ENCODE measurements around the gene TRABD. TPM values are rescaled to one million over a fixed set of nuclear protein-coding genes. Genes with fewer than 3 reads are reported as not detected.
A peak's percentile ranks its signal among the peaks of the same experiment; 100 is the strongest.

The TRABD gene
- polyA plus RNA-seq, 3 donors from 2014 or later, result 33.2 to 63.5 (median 35.3) TPM

DNA sequence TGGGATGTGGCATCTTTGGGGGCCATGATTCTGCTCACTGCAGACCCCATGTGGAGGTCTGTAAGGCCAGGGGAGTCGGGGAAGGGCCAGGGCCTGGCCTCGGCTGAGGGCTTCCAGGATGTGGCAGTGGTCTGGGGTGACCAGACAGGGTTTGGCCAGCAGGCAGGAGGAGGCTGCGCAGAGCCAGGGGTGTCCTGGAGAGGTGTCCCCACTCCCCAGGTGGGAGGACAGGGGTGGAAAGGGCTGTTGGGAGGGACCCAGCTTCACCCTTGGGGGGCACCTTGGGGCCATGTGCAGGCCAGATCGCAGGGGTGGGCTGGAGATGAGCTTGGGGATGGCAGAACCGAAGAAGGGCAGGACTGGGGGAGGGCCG is 11.7 kb upstream of the TRABD start:
- Mint-ChIP-seq H3K4me1 (peaks cover 0 to 3% of the 10 kb centered on the region in 2 donors), H3K36me3 (no peaks in the 10 kb centered on the region), H3K27ac (no peak overlapping the region), H3K27me3 (ENCODE audit: low read depth in 3 of 3) (peaks cover 5 to 12% (median 10%) of the 10 kb centered on the region in 3 donors), H3K4me3 (no peak overlapping the region), H3K9me3 (no peaks in the 10 kb centered on the region)
- DNase-seq, result no peak

DNA sequence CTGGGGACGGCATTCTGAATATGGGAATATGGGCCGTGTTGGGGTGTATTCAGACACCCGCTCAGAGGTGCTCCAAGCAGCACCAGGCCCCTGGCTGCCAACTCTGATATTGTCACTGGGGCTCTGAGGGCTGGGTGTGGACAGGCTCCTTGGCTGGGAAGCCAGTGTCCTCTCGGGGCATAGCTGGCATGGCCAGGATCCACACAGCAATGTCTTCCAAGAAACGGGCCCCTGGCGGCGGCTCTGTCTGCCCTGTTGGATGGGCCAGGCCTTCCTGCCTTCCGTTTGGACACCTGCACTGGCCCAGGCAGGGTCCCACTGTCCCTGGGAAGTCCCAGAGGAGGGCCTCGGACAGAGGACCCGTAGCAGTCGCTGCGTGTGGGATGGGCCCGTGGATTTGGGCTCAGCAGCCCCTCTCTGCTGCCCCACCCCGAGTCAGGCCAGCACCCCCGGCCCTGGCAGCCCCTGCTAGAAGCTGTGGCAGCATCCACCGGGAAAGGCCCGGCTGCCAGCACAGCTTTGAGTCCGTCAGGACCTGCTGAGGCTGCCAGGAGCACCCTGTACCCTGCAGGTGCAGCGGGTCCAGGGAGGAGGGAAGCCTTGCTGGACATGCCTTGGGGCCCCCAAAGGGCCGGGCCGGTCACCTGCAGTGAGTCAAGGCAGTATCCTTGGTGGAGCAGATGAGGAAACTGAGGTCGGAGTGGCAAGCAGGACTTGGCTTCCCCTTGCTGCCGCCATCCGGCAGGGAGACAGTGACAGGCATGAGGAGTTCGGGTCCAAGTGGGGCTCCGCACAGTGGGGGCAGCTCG is 11.1 kb upstream of the TRABD start:
- no peaks in the 10 kb centered on the region for H3K9me3 Mint-ChIP-seq
- H3K36me3 Mint-ChIP-seq, result no peaks in the 10 kb centered on the region
- H3K27me3 Mint-ChIP-seq (ENCODE audit: low read depth in 3 of 3), result peaks cover 5 to 8% (median 8%) of the 10 kb centered on the region in 3 donors
- H3K4me3 Mint-ChIP-seq, result no peak overlapping the region
- H3K4me1 Mint-ChIP-seq, result peaks cover 2% of the 10 kb centered on the region in 2 donors
- H3K27ac Mint-ChIP-seq, result no peak overlapping the region
- no peak for DNase-seq

DNA sequence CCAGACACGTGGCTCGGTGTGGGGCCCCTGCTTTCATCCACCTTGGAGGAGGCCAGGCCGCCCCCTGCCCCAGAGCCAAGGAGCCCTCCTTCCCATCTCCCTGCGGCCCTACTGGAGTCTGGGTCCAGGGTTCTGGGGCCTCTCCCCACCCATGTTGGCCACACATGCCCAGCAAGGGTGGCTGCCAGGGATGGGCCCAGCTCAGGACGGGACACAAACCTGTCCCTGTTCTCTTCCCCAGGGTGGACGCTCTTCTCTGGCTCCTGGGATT is 10.6 kb upstream of the TRABD start:
- Mint-ChIP-seq H3K9me3 (no peaks in the 10 kb centered on the region), H3K4me1 (peaks cover 5 to 7% of the 10 kb centered on the region in 2 donors), H3K4me3 (no peak overlapping the region), H3K27ac (no peak overlapping the region), H3K36me3 (no peaks in the 10 kb centered on the region), H3K27me3 (ENCODE audit: low read depth in 3 of 3) (peaks cover 4 to 8% (median 8%) of the 10 kb centered on the region in 3 donors)
- no peak for DNase-seq

DNA sequence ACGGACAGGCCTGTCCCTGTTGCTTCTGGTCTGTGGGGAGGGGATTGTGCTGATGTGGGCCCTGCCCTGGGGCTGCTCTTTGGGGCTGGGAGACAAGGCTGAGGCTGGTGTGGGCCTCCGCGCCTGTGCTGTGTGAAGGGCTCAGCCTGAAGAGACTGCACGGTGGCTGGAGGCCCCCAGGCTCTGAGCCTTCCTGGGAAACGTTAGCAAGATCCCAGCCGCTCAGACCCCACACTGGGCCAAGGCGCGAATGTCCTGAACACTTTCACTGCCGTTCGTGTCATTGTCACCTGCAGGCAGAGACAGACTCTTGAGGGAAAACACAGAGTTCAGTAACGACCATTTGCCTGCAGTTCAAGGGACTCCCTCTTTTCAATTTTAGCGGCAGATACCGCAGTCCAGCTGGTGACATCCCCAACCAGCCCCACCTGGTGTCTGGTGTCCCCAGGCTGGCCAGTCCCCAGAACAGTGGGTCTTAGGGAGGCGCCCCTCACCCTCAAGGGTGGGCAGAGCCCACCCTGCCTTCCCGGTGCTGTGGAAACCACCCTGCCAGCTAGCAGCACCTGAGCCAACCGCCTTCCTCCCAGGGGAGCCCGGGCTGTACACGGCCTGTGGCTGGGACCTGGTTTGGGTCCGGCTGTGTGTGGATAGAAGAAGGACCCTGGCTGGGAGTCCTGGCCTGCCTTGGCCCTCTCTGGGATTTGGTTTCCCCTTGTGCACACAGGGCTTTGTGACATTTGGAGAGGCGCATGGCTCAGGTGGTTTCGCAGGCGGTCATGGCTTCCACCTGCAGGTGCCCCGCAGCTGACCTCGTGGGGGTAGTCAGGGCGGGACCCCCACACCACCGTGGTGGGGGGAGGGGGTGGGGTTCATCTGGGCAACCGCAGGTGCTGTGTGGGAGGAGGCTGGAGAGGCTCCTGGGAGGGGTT is 9.5 kb upstream of the TRABD start:
- Mint-ChIP-seq H3K27ac (no peak overlapping the region), H3K4me1 (peaks cover 4 to 7% of the 10 kb centered on the region in 2 donors), H3K27me3 (ENCODE audit: low read depth in 3 of 3) (peaks cover 2 to 5% (median 5%) of the 10 kb centered on the region in 3 donors), H3K36me3 (no peaks in the 10 kb centered on the region), H3K9me3 (no peaks in the 10 kb centered on the region), H3K4me3 (no peak overlapping the region)
- DNase-seq, result no peak

DNA sequence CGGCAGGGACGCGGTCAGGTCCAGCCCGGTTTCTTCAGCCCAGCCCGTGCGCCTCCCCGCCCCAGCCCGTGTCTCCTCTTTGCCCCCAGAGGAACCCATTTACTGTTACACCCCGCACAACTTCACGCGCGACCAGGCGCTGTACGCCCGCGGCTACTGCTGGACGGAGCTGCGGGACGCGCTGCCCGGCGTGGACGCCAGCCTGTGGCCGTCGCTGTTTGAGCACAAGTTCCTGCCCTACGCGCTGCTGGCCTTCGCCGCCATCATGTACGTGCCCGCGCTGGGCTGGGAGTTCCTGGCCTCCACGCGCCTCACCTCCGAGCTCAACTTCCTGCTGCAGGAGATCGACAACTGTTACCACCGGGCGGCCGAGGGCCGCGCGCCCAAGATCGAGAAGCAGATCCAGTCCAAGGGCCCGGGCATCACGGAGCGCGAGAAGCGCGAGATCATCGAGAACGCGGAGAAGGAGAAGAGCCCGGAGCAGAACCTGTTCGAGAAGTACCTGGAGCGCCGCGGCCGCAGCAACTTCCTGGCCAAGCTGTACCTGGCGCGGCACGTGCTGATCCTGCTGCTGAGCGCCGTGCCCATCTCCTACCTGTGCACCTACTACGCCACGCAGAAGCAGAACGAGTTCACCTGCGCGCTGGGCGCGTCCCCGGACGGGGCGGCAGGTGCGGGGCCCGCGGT is 8.7 kb upstream of the TRABD start:
- Mint-ChIP-seq H3K9me3 (no peaks in the 10 kb centered on the region), H3K4me3 (peak overlapping the region in 1 of 5 donors; percentile 11), H3K36me3 (no peaks in the 10 kb centered on the region), H3K27ac (no peak overlapping the region), H3K4me1 (peaks cover 4 to 7% of the 10 kb centered on the region in 2 donors), H3K27me3 (ENCODE audit: low read depth in 3 of 3) (peaks cover 4 to 5% (median 4%) of the 10 kb centered on the region in 3 donors)
- no peak for DNase-seq

DNA sequence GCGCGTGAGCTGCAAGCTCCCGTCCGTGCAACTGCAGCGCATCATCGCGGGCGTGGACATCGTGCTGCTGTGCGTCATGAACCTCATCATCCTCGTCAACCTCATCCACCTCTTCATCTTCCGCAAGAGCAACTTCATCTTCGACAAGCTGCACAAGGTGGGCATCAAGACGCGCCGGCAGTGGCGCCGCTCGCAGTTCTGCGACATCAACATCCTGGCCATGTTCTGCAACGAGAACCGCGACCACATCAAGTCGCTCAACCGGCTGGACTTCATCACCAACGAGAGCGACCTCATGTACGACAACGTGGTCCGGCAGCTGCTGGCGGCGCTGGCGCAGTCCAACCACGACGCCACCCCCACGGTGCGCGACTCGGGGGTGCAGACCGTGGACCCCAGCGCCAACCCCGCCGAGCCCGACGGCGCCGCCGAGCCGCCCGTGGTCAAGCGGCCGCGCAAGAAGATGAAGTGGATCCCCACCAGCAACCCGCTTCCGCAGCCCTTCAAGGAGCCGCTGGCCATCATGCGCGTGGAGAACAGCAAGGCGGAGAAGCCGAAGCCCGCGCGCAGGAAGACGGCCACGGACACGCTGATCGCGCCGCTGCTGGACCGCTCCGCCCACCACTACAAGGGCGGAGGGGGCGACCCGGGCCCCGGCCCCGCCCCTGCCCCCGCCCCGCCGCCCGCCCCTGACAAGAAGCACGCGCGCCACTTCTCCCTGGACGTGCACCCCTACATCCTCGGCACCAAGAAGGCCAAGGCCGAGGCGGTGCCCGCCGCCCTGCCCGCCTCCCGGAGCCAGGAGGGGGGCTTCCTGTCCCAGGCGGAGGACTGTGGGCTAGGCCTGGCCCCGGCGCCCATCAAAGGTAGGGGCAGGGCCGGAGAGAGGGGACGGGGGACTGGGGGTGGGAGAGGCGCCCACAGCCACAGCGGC is 7.9 kb upstream of the TRABD start:
- no peaks in the 10 kb centered on the region for H3K9me3 Mint-ChIP-seq
- H3K4me3 Mint-ChIP-seq, result peak overlapping the region in 1 of 5 donors; percentile 13
- H3K27me3 Mint-ChIP-seq (ENCODE audit: low read depth in 3 of 3), result peaks cover 0 to 3% (median 2%) of the 10 kb centered on the region in 3 donors
- peaks cover 4 to 7% of the 10 kb centered on the region in 2 donors for H3K4me1 Mint-ChIP-seq
- H3K36me3 Mint-ChIP-seq, result no peaks in the 10 kb centered on the region
- no peak overlapping the region for H3K27ac Mint-ChIP-seq
- DNase-seq, result no peak

DNA sequence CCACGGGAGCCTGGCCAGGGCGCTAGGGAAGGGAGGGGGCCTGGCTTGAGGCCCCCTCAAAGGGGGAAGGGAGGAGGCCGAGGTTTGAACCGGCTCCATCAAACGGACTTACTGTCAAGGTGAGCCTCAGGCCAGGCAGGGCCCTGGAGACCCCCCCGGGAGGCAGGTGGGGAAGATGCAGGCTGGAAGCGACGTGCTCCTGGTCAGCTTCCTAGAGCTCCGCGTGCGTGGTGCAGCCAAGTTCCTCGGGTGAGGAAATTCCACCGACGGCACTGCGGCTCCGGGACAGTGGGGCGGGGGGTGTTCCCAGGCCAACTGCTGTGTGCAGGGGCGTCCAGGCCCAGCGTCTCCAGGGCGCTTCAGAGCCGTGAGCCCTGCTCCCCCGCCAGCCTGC is 7.2 kb upstream of the TRABD start:
- H3K36me3 Mint-ChIP-seq, result no peaks in the 10 kb centered on the region
- no peak overlapping the region for H3K4me3 Mint-ChIP-seq
- DNase-seq, result no peak
- H3K27me3 Mint-ChIP-seq (ENCODE audit: low read depth in 3 of 3), result peaks cover 0 to 3% (median 2%) of the 10 kb centered on the region in 3 donors
- peaks cover 4 to 7% of the 10 kb centered on the region in 2 donors for H3K4me1 Mint-ChIP-seq
- no peak overlapping the region for H3K27ac Mint-ChIP-seq
- H3K9me3 Mint-ChIP-seq, result no peaks in the 10 kb centered on the region

DNA sequence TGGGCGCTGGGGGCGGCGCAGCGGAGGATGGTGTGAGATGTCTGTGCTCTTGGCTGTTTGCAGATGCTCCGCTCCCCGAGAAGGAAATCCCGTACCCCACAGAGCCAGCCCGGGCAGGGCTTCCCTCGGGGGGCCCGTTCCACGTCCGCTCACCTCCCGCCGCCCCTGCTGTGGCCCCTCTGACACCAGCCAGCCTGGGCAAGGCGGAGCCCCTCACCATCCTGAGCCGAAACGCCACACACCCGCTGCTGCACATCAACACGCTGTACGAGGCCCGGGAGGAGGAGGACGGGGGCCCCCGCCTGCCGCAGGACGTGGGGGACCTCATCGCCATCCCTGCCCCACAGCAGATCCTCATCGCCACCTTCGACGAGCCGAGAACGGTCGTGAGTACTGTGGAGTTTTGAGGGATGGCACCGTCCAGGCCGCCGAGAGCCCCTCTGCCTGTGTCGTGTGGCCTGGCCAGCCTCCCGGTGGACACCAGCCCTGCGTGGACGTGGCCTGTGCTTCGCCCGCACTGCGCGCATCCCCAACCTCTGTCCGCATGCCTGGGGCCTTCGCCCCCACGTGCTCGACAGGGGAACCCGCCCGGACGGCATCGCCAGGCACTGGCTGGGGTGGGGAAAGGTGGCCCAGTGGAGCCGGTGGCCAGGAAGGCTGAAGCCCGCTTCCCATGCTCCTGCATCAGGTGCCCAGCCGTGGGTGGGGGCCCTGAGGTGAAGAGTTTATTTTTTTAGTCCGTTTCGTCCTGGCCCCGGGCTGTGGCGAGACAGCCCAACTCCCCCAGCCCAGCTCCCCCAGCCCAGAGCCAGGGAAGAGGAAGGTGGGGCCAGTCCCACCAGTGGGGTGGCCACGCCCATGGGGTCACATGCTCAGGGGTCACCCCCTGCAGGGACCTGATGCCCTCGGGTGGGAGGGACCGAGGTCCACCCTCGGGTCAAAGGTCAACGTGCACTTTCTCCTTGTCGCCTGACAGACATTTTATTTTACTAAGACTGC is 6.5 kb upstream of the TRABD start:
- peak overlapping the region in 1 of 6 donors; percentile 81 for H3K27ac Mint-ChIP-seq
- H3K9me3 Mint-ChIP-seq, result no peaks in the 10 kb centered on the region

DNA sequence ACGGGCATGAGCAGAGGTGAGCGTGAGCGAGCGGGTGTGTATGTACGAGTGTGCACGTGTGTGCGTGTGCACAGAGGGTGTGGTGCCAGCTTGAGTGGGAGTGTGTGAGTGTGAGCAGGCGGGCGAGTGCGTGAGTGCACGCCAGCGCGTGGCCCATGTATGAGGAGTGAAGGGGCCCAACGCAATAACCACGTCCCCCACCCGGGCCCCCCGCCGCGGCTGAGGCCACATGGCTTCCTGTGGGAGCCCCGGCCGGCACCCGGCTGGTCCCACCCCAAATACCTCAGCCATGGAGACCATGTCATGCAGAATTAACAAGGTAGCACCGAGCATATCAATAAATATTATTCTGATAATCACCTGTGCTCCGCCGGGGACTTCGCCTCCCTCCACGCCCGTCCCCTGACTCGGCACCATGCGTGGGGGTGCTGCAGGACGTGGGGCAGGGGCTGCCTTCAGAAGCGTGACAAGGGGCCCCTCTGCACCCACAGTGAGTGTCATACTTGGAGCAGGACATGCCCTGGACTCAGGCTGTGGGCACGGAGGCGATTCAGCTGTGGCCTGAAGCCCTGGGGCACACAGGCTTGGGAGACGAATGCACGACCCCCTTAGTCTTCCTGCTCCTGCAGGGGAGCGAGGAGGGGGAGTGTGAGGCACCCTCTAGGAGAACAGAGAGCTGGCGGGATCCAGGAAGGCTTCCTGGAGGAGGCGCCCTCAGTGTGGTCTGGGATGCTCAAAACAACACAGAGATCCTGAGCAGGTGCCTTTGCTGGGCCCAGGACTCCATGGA is 5.6 kb upstream of the TRABD start:
- H3K9me3 Mint-ChIP-seq, result no peaks in the 10 kb centered on the region
- peaks cover 0 to 3% (median 2%) of the 10 kb centered on the region in 3 donors for H3K27me3 Mint-ChIP-seq (ENCODE audit: low read depth in 3 of 3)
- H3K27ac Mint-ChIP-seq, result peak overlapping the region in 1 of 6 donors; percentile 81
- no peak for DNase-seq
- H3K4me1 Mint-ChIP-seq, result peaks cover 7 to 8% of the 10 kb centered on the region in 2 donors
- no peaks in the 10 kb centered on the region for H3K36me3 Mint-ChIP-seq
- H3K4me3 Mint-ChIP-seq, result no peak overlapping the region

More for the DNA sequence above, 6.5 kb upstream of the TRABD start:
- Mint-ChIP-seq H3K27me3 (ENCODE audit: low read depth in 3 of 3) (peaks cover 0 to 3% (median 2%) of the 10 kb centered on the region in 3 donors), H3K4me1 (peaks cover 6 to 7% of the 10 kb centered on the region in 2 donors), H3K4me3 (no peak overlapping the region), H3K36me3 (no peaks in the 10 kb centered on the region)
- DNase-seq, result no peak

DNA sequence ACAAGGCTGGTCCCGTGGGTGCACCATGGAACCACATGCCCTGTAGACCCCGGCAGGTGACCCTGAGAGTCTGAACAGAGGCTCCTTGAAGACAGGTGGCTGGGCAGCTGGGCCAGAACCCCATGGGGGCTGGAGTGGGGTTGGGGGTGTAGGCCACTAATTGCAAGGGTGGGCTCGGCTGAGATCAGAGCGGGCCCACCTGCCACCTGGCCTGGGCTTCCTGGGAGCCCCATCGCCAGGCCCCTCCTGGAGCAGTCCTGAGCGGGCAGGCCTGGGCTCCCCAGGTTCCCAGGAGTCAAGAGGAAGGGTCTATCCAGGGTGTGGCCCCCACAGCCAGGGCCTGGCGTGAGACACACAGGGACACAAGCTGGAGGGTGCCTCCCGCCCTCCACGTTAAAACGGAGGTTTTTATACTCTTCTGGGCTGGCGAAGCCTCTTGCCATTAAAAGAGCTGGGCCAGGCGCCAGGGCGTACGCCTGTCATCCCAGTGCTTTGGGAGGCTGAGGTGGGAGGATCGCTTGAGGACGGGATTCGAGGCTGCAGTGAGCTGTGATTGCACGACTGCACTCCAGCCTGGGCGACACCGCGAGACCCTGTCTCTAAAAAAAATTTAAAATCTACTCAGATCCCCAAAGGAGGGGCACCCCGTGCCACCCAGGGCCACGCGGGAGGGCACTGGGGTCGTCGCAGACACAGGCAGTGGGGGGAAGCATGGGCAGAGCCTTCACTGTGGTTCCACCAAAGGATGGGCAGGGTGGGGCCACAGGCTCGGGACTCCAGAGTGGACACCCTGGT is 4.8 kb upstream of the TRABD start:
- no peak overlapping the region for H3K27ac Mint-ChIP-seq
- H3K27me3 Mint-ChIP-seq (ENCODE audit: low read depth in 3 of 3), result peaks cover 0 to 5% (median 2%) of the 10 kb centered on the region in 3 donors
- H3K4me3 Mint-ChIP-seq, result no peak overlapping the region
- no peaks in the 10 kb centered on the region for H3K9me3 Mint-ChIP-seq
- no peak for DNase-seq
- H3K4me1 Mint-ChIP-seq, result peaks cover 7 to 10% of the 10 kb centered on the region in 2 donors
- H3K36me3 Mint-ChIP-seq, result no peaks in the 10 kb centered on the region
